Progenitor cell of endocrine pancreas (in vitro differentiated cells): ENCODE measurements around the gene PRICKLE4. TPM values are rescaled to one million over a fixed set of nuclear protein-coding genes. Genes with fewer than 3 reads are reported as not detected.

Experiments used
- DNase-seq: peaks from one replicate; pipeline ENCODE4 v3.0.0; 2021; ENCODE audit warnings: low spot score; ENCODE audit not compliant: unreplicated experiment
- H3K27ac Mint-ChIP-seq: 2 replicates; pipeline ENCODE4 v1.8.0; 2021; ENCODE audit warnings: mild to moderate bottlenecking, moderate library complexity, mixed read lengths
- H3K27me3 Mint-ChIP-seq: 2 replicates; pipeline ENCODE4 v1.8.0; 2021; ENCODE audit warnings: mixed read lengths
- H3K36me3 Mint-ChIP-seq: 2 replicates; pipeline ENCODE4 v1.8.0; 2022; ENCODE audit warnings: mixed read lengths; ENCODE audit not compliant: insufficient read depth
- H3K4me1 Mint-ChIP-seq: 2 replicates; pipeline ENCODE4 v1.8.0; 2021; ENCODE audit warnings: low read depth, mixed read lengths
- H3K4me3 Mint-ChIP-seq: 2 replicates; pipeline ENCODE4 v1.8.0; 2021; ENCODE audit warnings: low read depth, mild to moderate bottlenecking, moderate library complexity, mixed read lengths
- H3K9me3 Mint-ChIP-seq: 2 replicates; pipeline ENCODE4 v1.8.0; 2021; ENCODE audit warnings: low read depth, mixed read lengths
- total RNA-seq: library from RNA; stranded (reverse); gene quantifications from 2 replicates; pipeline ENCODE4 v1.2.1, GENCODE V29; 2021
- TF ChIP-seq, protein P1 (sequence below): fragments of 200-600 bp; sonication (generic); IDR thresholded peaks from one replicate; pipeline ENCODE4 v1.5.0; 2021; ENCODE audit warnings: antibody characterized with exemption, mild to moderate bottlenecking; ENCODE audit not compliant: unreplicated experiment

The PRICKLE4 gene
- total RNA-seq, 1 donor from 2014 or later, result 4.9 TPM

DNA sequence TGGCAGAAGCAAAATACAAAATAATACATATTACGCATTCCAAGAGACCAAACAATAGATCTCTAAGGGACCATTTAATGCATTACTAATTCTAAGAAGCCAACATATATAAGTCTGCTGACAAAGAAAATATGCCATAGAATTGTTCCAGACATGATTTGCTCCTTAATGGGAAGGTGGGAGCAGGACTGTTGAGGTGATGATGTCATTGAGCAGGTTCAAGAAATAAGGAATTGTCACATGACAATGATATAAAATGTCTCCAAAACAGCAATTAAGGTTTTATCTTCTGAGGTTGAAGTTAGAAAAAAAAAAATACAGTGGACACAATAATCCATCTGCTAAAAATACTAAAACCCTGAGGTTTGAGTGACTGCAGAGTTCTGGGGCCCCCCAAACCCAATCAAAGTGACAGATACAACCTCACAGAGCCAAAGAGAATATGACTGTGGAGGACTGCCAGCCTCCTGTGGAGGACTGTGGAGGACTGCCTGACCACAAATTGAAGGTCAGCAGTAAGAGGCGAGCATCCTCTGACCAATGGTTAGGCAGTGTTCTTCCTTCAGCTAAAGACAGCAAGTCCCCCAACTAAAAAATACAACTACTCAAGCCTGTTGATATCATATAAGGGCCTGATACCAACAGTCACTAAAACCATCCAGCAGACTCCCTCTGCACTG lies 45.9 kb downstream of the PRICKLE4 start:
- Mint-ChIP-seq H3K4me3 (no peak overlapping the region), H3K36me3 (peaks cover under 1% of the 10 kb centered on the region), H3K4me1 (no peaks in the 10 kb centered on the region), H3K9me3 (no peaks in the 10 kb centered on the region), H3K27me3 (no peaks in the 10 kb centered on the region), H3K27ac (no peak overlapping the region)
- no peak for DNase-seq
- TF ChIP-seq, protein P1, sequence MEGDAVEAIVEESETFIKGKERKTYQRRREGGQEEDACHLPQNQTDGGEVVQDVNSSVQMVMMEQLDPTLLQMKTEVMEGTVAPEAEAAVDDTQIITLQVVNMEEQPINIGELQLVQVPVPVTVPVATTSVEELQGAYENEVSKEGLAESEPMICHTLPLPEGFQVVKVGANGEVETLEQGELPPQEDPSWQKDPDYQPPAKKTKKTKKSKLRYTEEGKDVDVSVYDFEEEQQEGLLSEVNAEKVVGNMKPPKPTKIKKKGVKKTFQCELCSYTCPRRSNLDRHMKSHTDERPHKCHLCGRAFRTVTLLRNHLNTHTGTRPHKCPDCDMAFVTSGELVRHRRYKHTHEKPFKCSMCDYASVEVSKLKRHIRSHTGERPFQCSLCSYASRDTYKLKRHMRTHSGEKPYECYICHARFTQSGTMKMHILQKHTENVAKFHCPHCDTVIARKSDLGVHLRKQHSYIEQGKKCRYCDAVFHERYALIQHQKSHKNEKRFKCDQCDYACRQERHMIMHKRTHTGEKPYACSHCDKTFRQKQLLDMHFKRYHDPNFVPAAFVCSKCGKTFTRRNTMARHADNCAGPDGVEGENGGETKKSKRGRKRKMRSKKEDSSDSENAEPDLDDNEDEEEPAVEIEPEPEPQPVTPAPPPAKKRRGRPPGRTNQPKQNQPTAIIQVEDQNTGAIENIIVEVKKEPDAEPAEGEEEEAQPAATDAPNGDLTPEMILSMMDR, result no peak

DNA sequence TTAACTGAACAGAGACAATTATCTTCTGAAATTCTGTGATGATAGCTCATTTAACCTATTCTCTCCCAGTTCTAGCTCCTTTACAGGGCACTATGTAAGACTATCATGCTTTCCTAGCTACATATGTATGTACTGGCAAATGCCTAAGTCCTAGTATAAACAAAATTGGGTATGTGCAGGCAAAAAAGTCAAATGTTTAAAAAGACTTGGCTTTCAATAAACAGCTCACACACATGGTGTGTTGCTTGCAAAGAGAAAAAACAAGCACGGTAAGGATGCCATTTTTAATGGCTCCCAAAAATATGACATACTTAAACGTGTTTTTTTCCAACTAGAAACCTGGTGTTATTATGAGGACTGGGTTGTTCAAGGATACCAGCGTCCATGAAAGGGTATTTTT lies 51.7 kb downstream of the PRICKLE4 start:
- Mint-ChIP-seq H3K27me3 (no peaks in the 10 kb centered on the region), H3K27ac (no peak overlapping the region), H3K9me3 (no peaks in the 10 kb centered on the region), H3K4me1 (no peaks in the 10 kb centered on the region), H3K36me3 (peaks cover 6% of the 10 kb centered on the region), H3K4me3 (no peak overlapping the region)
- no peak for DNase-seq
- TF ChIP-seq, protein P1, result no peak

DNA sequence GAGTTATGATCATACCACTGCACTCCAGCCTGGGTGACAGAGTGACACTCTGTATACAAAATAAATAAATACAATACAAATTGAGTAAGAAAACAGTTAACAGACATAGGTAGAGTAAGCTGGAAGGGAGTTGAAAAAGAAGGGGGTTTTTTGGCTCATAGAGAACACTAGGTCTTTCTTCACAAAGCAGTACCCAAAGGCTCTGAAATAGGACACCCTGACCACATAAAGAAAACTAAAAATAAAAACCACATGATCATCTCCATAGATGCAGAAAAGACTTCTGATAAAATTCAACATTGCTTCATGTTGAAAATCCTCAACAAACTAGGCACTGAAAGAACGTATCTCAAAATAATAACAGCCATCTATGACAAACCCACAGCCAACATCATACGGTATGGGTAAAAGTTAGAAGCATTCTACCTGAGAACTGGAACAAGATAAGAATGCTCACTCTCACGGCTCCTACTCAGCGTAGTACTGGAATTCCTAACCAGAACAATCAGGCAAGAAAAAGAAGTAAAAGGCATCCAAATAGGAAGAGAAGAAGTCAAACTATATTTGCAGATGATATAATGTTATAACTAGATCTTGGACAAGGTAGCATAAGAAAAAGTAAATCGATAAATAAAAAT lies 55.6 kb downstream of the PRICKLE4 start:
- Mint-ChIP-seq H3K4me3 (no peak overlapping the region), H3K27me3 (no peaks in the 10 kb centered on the region), H3K9me3 (no peaks in the 10 kb centered on the region), H3K27ac (no peak overlapping the region), H3K36me3 (peaks cover 6% of the 10 kb centered on the region), H3K4me1 (no peaks in the 10 kb centered on the region)
- TF ChIP-seq, protein P1, result no peak
- DNase-seq, result no peak

DNA sequence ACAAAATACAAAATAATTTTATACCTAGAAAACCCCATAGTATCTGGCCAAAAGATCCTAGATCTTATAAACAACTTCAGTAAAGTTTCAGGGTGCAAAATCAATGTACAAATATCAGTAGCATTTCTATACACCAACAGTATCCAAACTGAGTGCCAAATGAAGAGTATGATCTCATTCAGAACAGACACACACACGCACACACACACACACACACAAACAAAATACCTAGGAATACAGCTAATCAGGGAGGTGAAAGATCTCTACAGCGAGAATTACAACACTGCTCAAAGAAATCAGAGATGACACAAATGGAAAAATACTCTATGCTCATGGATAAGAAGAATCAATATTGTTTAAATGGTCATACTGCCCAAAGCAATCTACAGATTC lies 56.1 kb downstream of the PRICKLE4 start:
- H3K4me1 Mint-ChIP-seq, result no peaks in the 10 kb centered on the region
- H3K4me3 Mint-ChIP-seq, result no peak overlapping the region
- H3K27ac Mint-ChIP-seq, result no peak overlapping the region
- H3K9me3 Mint-ChIP-seq, result no peaks in the 10 kb centered on the region
- TF ChIP-seq, protein P1, result no peak
- peaks cover 7% of the 10 kb centered on the region for H3K36me3 Mint-ChIP-seq
- no peak for DNase-seq
- no peaks in the 10 kb centered on the region for H3K27me3 Mint-ChIP-seq

Other genes with a start within 250 kb of the PRICKLE4 start
- gene FOXP4, start 234.4 kb upstream of the PRICKLE4 start, total RNA-seq, result 124 and 137 TPM in 2 replicates
- 48.3 and 59.4 TPM in 2 replicates for gene MDFI, start 142.3 kb upstream of the PRICKLE4 start, total RNA-seq
- 0.48 and 0.55 TPM in 2 replicates for gene TFEB, start 45.2 kb upstream of the PRICKLE4 start, total RNA-seq
- not detected in 2 replicates for gene PGC, start 33.4 kb upstream of the PRICKLE4 start, total RNA-seq
- gene FRS3, start 882 bp upstream of the PRICKLE4 start, total RNA-seq, result 6.3 and 7.6 TPM in 2 replicates
- gene TOMM6, start 6.9 kb downstream of the PRICKLE4 start, total RNA-seq, result 172 and 184 TPM in 2 replicates
- 17.3 and 19.4 TPM in 2 replicates for gene USP49, start 114.6 kb downstream of the PRICKLE4 start, total RNA-seq
- gene MED20, start 140.4 kb downstream of the PRICKLE4 start, total RNA-seq, result 31.2 and 37.1 TPM in 2 replicates
- 32.8 and 35.0 TPM in 2 replicates for gene BYSL, start 140.7 kb downstream of the PRICKLE4 start, total RNA-seq
- gene CCND3, start 161.0 kb downstream of the PRICKLE4 start, total RNA-seq, result 10.4 and 11.7 TPM in 2 replicates